CD4-positive, alpha-beta T cell treated with Interleukin-6 for 4 hours (primary cell): ENCODE results near the gene EIF5A.

Experiments
- DNase-seq: peaks from one replicate; pipeline ENCODE4 v3.0.0-alpha.2; 2020; ENCODE audit warnings: mixed read lengths

EIF5A gene

DNA sequence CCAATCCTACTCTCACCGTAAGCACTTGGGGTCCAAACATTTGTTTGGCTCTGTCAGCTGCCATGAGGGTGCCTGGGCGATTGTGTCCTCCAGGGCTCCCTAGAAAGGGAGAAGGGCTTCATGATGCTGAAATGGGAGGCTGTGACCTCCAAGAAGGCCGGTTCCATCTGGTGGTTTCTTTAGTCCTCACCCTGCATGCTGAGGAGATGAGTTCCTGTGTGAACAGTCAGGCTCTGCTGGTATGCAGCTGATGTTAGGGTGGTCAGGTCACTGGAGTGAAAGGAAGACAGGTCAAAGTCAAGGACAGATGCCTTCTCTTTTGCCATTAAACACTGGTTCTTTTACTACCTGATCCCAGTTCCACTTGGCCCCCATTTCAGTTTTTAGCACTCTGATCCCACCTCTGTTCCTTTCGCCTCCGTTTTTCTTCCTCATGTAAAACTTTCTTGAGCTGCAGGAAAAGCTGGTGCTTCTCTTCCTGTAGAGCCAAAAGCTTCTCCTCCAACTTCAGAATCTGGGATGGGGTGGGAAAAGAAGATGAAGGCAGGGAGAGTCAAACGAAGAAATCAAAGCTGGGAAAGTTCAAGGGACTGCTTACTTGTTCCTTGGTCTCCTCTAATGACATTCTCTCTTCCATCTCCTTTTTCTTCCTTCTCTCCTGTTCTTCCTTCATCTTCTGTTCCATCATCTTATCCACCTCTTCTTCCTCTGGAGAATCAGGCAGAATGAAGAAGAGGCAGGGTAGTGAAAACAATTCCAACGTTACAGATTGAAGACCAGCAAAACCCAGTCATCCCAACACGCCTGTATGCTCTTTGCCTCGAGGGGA, 6.7 kb downstream of the EIF5A start:
- DNase-seq, result no peak

DNA sequence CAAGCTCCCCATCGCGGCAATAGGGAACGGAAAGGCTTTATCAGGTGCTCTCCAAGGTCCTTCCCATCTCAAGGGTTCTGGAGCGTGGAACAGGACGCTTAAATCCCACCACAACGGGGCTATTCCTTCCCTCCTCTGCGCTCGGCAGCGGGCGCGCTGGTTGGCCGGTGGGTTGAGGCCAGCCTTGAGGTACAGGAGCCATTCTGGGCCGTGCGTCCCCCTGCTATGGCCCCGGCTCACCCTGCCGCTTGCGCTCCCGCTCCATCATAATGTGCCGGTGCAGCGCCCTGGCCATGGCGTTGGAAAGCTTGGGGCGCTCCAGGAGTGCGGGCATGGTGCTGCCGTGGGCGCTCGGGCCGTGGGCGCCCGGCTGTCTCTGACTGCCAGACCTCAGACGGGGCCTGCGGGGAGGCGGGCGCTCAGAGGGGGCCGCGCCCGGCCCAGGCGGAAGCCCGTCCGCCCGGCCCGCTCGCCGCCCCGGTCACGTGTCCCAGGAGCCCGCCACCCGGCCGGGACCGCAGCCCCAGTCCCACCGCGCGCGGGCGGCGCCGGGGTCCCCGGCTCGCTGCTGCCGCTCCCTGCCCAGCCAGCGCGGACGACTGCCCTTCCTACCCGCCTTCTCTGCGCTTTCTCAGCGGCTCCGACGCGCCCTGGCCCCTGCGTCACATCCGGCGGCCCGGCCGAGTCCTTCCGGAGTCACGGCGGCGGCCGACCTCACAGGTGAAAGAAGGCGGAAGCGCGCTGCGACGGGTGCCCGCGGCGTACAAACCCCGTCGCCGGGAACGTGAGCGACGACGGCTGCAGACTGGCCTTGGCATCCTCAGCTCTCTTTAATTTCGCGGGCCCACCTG, 7.5 kb downstream of the EIF5A start, which contains the start of gene GPS2:
GPS2 (minus strand) TSS at position 642 of the 851 bp plus-strand sequence; CDS start at position 334, 308 bp downstream.
- peak; percentile 94 for DNase-seq

DNA sequence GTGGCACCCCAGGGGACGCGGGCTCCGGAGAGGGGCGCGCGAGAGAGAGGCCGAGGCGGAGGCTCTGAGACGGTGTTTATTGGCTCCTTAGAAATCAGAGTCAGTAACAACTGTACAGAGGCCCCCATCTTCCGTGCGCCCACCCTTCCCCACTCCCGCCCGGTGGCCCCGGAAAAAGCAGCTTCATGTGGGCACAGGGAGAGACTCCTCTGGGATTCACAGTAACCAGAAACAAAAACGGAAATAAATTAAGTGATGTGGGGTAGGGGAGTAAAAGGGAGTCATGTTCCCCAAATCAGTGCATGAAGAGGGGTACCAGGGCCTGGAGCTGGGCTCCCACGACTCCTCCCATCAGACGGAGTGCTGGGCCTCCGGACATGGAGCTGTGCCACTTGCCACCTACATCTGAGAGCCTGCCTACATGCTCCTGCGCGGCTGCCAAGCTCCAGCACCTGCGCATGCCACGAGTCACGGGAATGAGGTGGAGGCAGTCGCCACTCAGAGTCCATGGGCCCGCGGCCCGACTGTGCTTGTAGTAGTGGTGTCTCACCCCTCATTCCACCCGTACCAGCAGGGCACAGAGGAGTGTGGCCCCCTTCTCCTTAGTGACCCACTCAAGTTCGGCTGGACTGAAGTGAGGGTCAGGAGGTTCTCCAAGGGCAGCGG, 8.3 kb downstream of the EIF5A start:
- DNase-seq, result no peak

DNA sequence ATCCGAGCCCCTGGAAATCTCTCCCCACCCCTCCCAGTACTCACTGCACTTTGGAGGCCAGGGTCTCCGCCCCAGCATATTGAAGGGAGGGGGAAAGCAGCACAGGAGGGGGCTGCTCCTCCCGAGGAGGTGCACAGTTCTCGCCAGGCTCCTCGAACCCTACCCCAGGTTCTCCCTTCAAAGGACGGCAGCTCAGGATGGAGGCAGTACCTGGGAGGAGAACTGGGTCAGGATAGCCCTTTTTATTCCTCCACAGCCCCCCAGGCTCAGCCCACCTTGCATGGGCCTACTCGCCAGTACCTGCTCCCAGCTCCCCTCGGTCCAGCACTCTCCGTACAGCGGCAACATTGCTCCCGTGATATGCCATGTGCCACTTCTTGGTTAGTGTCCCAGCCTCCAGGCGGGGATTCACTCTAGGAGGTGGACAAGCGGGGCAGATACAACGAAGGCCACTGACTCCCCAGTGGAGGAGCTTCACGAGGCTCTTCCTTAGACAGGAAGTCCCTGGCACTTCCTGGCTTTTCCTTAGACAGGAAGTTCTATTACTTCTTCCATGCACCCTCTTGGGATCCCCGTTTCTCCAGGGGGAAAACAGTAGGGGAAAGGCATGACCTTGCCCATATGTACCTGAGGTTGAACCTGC, 9.9 kb downstream of the EIF5A start:
- no peak for DNase-seq

DNA sequence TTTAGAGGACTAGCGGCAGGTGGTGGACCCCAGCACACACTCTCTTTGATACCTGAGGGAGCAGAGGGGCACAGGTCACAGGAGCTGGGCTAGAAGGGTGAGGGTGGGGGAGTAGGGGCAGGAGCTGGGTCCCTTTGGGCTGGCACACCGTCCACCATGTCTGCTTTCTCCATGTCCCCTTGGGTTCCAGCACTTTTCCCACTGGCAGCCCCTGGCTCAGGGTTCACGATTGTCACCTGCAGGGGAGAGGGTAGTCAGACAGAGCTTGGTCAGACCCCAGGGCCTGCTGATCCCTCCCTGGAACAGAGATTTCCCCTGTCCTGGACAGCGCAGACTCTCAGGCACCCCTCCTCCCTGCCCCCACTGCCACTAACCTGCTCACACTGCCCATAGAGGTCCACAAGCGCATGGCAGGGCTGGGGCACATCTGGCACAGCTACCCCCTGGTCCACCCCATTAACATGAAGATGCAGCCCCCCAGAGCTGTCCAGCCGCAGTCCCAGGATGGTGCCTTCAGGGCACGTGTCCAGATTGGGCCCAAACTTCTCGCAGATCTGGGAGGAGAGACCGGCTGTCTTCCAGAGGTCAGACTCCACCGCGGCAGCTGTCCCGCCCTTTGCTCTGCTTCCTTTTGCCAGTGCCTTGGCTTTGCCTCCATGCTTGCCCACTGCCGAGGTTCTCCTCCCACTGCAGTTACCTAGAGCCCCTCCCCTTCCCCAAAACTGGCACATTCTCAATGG, 10.9 kb downstream of the EIF5A start:
- DNase-seq, result no peak

DNA sequence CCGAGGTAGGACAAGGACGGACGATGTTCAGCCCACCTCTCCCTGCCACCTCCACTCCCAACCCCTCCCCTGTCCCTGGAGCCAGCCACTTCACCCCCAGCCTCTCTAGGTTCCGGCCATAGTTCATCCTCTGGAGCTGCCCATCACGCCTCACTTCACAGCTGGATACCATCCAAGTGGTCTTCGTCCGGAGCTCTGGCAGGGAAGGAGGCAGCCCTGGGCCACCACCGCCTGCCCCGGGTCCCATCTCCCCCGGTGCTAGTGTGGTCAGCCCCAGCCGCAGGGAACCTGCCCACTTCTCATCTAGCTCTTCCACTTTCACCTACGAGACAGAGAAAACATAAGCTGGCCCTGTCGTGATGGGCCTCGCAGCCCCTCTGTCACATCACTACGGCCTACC, 14.0 kb downstream of the EIF5A start:
- no peak for DNase-seq

DNA sequence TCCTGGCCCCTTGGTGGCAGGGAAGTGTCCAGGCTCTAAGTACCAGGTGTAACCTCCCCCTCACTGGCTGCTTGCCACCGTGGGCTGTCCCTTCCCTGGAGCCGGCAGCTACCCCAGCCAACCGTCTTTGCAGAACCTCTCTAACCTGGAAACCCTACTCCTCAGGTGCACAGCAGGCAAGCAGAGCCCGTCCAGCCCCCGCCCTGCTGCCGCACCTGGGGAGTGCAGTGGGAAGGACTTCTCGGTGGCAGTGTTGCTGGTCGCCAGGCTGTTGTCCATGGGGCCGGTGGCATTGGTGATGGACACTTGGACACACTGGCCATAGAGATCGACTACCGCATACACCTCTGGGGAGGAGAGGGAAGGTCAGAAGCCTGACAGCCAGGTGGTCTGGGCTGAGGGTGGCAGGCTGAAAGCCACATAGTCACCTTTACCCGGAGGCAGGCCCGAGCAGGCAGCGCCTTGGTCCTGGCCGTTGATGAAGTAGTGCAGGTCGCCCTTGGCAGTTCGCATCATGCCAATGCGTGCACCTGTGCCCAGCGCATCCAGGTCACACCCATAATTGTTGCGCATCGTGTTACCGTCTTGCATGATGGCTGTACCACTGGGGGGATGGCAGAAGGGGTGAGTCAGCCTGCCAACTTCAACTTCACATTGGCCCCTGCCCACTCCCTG, 15.2 kb downstream of the EIF5A start:
- DNase-seq, result no peak

DNA sequence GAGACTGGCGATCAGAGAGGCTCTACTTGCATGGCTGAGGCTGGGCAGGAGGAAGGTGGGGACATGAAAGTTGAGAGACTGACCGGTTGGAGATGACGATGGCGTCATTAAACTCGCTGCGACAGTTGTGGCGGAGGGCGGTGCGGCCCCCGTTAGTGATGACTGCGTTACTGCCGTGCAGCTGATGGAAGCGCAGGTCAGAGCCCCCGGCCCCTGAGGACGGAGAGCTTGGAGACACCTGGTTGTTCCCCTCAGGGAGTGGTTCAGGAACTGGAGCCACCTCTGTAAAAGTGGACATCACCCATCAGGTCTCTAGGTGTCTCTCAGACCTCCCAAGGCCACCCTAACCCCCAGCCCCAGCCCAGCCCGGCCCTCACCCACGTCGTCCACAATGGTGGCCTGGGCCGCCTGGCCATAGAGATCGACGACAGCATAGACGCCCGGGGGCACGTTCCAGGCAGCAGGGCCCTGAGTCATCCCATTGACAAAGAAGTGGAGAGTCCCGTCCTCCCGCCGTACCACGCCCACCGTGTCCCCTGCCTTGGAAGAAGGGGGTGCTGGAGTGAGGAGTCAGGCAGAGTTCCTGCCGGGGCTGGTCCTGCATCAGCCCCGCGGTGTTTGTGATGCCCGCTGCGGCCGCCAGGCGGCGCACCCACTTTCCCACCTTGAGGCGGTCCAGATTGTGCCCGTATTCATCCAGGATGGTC, 16.5 kb downstream of the EIF5A start:
- peak; percentile 74 for DNase-seq

DNA sequence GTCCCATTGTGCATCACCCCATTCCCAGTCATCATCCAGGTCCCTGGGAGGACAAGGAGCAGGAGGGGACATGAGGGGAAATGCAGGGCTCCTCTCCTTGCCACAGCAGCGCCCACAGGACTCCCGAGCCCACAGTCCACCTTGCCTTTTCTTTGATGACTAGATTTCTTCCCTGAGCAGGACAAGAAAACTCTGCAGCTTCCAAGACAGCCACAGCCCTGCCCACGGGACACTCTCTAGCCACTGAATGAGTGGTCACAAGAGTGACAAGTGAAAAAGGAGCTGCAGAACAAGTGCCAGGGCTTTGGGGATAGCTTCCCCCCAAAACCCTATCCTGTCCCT, 17.0 kb downstream of the EIF5A start:
- no peak for DNase-seq

DNA sequence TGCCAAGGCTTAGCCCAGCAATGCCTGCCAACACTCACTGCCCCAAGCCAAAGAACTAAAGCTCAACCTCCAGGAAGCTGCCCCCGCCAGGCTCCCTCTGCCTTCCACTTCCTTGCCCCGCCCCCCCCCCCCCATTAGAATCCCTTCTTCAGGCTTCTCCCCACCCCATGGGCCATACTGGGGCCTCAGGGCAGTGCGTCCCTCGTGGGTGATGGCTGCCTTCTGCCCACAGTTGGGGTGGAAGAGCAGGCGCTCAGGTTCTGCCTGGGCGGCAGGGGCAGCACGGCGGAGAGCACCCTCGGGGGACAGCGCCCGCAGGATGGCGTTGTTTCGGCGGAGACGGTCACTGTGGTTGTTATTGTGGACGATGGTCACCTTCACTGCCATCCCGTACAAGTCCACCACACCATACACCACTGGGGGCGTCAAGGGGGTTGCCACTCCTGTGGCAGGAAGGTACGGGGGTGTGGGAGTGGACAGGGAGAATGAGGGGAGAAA, 17.7 kb downstream of the EIF5A start:
- DNase-seq, result no peak

DNA sequence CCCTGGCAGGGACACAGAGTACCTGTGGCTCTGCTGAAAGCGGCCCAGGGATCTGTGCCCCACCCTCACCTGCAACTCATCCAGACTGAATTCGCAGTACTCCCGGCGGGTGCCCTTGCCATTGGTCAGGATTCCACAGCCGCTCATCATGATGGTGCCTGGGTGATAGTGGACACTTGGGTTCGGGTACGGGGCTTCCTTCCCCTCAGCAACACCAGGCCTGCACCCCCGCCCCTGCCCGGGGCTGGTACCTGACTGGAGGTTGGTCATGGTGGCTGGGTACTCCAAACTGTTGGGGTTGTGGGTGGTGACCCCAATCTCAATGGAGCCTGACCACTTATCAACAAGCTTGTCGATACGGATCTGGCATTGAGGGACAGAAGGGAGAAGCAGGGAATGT, 18.8 kb downstream of the EIF5A start:
- no peak for DNase-seq

DNA sequence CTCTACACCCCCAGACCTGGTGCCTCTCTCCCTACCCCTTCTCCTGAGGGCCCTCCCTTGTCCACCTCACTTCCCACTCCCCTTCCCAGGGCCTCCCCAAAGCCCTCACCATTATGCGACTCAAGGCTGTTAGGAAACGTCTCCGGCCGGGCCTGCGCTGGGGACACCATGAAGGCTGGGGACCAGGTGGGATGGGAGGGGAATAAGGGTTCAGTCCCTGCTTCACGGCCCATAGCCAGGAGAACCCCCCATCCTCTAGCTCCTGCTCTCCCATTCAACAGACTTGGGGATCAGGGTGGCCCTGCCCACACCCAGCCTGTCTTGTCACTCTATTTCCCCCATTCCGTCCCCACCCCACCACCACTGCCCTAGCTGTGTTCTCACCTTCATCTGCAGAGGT, 19.6 kb downstream of the EIF5A start:
- DNase-seq, result no peak

DNA sequence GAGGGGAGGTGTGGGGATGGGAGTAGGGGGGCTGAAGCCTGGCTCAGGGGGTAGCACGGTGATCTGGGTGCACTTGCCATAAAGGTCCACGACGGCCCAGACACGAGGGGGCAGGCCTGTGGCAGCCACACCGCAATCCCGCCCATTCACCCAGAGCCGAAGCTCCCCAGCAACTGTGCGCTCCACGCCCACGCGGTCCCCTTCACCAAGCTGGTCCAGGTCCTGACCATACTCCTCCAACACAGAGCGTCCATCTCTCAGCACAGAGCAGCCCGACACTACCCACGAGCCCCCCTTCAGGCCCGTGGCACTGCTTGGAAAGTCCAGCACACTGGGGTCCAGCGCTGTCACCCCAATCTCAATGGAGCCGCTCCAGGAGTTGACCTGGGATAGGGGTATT, 20.1 kb downstream of the EIF5A start:
- no peak for DNase-seq

DNA sequence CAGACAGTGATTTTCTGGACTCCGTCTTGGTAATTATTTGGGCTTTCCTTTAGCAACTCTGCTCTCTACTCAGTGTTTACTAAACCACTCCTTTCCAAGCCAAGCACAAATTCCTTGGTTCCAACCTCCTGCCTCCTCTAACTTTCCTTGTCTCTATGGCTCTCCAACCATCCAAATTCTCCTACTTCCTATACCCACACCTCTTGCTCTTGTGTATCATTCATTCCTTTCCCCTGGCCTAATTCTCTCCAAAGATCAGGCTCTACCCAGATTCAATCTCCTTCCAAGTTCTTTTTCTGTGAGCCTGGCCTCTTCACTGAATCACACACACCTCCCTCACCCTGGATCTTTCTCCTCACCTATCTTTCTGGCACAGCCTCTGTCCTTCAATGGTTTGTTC, 20.6 kb downstream of the EIF5A start:
- no peak for DNase-seq

DNA sequence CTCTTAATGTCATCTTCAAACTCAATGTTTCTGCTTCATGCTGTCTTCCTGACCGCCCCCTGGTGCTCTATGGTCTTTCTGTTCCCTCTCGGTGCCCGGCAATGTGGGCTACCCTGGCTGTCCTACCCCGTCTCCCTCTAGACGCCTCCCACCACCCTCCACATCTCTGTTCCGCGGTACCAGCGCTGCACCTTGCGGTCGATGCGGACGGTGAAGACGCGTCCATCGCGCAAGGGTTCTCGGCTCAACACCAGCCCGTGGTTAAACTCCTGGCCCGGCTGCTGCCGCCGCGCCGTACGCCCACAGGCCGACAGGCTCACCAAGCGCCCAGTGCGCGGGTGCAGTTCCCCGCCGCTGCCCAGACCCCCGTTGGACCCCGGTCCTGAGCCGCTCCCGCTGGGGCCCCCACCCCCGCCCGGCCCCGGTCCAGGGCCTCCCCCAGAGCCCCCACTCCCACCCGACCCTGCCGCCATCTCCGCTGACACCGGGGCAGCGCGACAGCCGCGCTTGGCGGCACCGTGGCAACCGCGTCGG, 21.5 kb downstream of the EIF5A start, which contains the start of gene NEURL4:
NEURL4 (minus strand) TSS at position 496 of the 534 bp plus-strand sequence; CDS start at position 473, 23 bp downstream.
- DNase-seq, result peak; percentile 25

DNA sequence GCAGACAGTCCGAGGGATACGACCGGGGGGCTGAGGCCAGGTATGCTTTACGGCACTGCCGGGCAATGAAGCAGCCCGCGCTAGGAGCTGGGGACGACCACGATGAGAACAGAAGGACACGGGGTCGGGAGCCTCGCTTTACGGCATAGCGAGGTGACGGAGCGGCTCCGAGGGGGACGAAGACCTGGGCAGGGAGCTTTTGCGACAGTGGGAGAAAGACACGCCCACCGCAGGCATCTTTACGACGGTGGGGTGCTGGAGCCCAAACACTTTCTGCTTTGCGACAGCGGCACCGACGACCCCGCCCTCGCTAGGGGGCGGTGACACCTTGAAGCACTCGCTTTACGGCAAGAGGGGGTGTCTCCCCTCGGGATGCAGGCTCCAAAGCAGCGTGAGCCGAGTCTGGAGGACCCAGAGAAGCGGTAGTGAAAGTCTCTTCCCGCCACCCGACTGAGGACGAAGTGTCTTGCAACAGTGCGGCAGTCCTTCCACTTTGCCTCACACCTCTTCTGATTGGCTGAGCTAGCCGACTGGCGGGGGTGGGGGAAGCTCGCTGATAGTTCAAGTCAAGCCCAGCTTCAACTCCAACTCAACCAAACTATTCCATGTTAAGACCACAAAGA, 22.1 kb downstream of the EIF5A start:
- DNase-seq, result peak; percentile 98

DNA sequence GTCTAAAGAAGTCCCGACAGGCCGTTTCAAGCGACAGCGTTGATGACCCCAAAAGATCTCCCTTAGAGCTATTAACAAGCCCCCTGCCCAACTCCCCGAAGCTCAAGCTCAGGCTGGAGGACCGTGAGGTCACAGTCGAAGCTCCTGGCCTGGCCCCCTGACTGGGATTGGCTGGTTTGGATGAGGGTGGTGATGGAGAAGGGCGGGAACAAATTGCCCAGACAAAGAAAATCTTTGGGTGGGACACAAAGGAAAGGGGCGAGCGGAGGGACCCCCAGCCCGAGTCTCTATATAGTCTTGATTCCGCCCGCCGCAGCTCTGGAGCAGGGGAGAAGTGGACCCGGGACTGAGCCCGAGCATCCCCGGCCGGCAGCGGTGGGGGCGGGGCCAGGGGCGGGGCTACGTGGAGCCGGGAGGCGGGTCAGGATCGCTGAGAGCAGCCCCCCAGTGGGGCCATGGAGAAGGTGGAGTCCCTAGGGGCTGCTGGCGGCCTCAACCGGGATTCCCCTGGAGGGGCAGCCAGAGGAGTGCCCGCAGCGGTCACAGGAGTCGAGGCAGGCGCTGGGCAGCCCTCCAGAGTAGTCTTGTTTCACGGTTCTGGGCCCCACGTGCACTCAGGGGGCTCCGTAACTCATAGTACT, 22.7 kb downstream of the EIF5A start:
- DNase-seq, result peak; percentile 79

DNA sequence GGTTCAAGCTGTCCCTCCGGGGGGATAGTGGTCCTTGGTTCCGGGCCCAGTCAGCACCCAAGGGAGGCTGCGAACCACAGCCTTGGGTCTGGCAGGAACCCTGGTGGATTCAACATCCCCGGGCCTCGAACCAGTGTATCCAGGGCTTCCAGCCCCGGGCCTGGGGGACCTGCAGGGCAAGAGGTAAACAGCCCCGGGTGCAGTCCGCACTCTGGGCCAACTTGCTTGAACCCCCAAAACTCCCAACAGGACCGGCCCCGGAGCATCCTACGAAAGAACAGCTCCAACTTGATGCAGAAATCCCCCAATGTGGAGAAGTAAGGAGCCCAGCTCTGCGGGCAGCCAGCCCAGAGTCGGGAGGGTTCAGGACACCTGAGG, 23.2 kb downstream of the EIF5A start:
- DNase-seq, result no peak

DNA sequence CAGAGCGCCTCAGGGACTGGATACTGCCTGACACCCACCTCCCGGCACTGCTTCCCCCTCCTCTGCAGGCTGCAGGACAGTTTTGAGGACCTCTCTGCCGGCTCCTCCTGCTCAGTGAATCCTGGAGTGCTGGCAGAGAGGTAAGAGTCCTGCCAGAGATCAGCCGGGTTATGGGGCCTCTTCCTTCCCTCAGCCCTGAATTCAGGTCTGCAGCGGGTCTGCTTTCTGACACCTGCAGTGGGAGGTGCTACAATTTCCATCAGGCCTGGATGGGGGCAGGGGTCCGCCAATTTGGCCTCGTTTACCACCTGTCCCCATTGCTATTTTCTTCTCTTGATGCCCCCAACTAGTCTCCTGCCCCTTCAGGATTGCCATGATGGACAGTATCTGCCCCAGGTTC, 24.7 kb downstream of the EIF5A start:
- no peak for DNase-seq
